ENCODE data around the gene SLC16A2.
"Not testable (repeated sequence)": the region's sequence is repeated elsewhere in the genome, so short reads cannot be mapped to it uniquely, and the experiment has no call there.

SLC16A2 gene

DNA sequence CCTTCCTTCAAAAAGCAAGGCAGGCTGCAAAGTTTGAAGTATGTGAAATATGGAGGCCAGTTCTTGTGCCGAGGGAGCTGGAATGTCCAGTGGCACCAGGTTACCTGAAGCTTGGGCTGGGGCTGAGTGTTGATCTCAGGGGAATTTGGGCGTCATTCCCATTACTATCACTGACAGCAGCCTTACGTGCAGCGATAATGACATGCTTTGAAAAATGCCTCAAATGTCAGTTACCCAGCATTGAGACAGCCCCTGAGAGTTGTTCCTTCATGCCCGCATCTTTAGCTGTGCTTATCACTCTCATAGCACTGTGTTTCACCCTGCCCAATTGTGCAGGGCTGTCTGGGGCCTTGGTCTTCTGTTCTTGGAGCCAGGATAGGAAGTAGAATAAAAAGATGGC is 27.4 kb downstream of the SLC16A2 start:
- no peak for DNase-seq

GRCh38 chrX:74449322-74449936 is 28.1 kb downstream of the SLC16A2 start:
- no peak for DNase-seq

GRCh38 chrX:74449937-74450330 is 28.6 kb downstream of the SLC16A2 start:
- no peak for DNase-seq

DNA sequence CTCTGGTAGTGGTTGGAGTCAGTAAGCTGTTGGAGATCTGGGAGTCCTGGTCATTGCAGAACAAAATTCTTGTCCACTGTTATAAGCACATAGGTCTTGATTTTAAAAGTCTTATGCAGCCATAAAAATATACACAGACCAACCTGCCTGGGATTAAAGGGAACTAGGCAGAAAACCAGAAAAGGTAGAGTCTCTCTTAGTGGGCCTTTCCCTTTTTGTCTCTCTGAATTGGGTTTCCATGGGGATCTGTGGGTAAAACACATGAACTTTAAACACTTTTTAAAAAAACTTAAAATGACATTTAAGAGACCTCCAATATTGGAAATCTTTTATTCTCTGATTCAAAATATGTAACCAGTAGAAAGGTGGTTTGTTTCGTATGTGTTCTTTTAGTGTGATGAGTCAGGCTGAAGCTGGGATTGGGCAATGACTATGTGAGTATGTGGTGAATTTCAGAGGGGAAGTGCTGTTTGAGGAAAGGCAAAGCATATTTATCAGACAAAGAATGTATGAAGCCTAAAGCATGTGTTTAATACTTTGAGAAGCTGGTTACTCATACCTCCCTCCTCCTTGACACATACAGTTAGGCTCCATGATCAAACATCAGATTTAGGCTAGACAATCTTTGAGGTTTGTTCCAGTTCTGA is 29.6 kb downstream of the SLC16A2 start:
- DNase-seq: peak; percentile 45

GRCh38 chrX:74451450-74452198 is 30.3 kb downstream of the SLC16A2 start:
- no peak for DNase-seq

- DNase-seq: no peak
Observed at GRCh38 chrX:74452199-74452481, 30.8 kb downstream of the SLC16A2 start.

DNA sequence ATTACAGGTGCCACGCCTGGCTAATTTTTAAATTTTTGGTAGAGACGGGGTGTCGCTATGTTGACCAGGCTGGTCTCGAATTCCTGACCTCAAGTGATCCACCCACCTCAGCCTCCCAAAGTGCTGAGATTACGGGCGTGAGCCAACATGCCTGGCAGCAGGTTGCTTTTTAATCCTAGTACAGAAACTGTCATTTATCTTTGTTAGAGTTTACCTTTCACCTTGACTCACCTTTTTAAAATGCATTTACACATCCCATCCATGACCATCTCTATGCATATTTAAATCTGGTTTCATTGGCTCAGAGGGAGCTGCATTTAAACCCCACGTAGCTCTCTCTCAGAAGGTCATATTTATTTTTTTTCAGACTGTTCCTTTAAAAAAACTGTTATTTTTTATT is 31.9 kb downstream of the SLC16A2 start:
- no peak for DNase-seq

DNA sequence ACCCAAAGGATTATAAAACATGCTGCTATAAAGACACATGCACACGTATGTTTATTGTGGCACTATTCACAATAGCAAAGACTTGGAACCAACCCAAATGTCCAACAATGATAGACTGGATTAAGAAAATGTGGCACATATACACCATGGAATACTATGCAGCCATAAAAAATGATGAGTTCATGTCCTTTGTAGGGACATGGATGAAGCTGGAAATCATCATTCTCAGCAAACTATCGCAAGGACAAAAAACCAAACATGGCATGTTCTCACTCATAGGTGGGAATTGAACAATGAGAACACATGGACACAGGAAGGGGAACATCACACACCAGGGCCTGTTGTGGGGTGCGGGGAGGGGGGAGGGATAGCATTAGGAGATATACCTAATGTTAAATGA is 32.9 kb downstream of the SLC16A2 start:
- not testable (repeated sequence) for DNase-seq

DNA sequence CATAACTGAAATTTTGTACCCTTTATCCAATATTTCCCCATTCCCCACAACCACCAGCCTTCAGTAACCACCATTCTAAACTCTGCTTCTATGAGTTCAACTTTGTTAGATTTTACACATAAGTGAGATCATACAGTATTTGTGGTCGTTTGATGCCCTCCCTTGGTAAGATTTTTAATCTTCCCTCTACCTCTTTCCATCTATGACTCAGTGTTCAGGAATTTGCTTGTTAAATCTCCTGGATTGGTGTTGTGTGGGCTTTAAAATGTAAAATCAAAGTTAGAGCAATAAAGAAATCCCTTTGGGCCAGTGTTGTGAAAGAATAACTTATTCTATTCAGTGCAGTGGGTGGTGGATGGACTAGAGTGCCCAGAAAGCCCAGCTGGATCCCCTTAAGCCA is 37.4 kb downstream of the SLC16A2 start:
- DNase-seq: no peak

- DNase-seq: no peak
Observed at GRCh38 chrX:74461384-74461783, 40.1 kb downstream of the SLC16A2 start.

- no peak for DNase-seq
Observed at GRCh38 chrX:74464722-74465121, 43.4 kb downstream of the SLC16A2 start.

- no peak for DNase-seq
Observed at GRCh38 chrX:74465424-74465823, 44.1 kb downstream of the SLC16A2 start.

DNA sequence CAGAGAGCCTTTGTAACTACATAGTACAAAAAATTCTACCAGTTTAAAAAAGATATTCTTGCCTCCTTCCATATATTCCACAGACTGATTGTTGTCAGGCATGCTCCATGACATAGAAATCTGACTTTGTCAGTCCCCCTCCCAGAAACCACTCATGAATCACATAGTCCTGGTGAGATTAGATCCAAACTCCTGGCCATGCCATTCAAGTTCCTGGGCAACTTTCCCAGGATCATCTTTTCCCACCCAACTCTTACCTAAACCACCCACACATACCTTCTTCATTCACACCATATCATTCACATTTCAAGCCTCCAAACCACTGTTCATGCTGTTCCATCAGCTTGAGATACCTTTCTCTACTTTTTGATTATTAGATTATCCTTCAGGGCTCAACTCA is 46.4 kb downstream of the SLC16A2 start:
- no peak for DNase-seq

DNA sequence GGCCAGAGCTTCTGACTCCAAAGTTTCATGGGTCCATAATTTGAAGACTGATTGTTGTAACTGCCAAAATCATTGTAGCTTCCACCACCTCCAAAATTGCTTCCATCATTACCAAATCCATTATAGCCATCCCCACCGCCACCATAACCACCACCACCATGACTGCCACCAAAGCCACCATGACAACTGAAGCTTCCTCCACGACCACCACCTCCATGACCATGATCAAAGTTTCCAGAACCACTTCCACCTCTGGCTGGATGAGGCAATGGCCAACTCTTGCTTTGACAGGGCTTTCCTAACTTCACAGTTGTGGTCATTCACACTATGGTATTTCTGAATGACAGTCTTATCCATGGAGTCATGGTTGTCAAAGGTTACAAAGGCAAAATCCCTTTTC is 51.8 kb downstream of the SLC16A2 start:
- DNase-seq: not testable (repeated sequence)

GRCh38 chrX:74490247-74490646 is 69.0 kb downstream of the SLC16A2 start:
- no peak for DNase-seq

GRCh38 chrX:74492720-74493201 is 71.5 kb downstream of the SLC16A2 start:
- DNase-seq: peak; percentile 3

GRCh38 chrX:74493806-74494205 is 72.5 kb downstream of the SLC16A2 start:
- DNase-seq: no peak

GRCh38 chrX:74498924-74499323 is 77.6 kb downstream of the SLC16A2 start:
- no peak for DNase-seq

DNA sequence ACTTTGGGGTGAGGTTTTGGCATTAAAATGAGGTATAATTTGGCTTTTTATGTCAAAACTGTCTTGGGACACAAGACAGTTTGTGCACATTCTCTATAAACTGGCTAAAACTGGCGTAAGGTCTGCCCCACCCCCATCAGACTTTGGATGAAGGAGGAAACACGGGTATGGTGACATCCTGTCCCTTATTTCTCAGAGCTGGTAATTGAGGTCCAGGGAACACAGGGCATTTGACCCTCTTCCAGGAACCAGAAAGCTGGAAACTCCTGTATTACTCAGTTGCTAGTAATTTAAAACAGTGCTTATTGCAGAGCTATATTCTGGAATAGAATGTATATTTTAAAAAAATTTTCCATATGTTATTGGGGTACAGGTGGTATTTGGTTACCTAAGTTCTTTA is 78.8 kb downstream of the SLC16A2 start:
- DNase-seq: no peak

DNA sequence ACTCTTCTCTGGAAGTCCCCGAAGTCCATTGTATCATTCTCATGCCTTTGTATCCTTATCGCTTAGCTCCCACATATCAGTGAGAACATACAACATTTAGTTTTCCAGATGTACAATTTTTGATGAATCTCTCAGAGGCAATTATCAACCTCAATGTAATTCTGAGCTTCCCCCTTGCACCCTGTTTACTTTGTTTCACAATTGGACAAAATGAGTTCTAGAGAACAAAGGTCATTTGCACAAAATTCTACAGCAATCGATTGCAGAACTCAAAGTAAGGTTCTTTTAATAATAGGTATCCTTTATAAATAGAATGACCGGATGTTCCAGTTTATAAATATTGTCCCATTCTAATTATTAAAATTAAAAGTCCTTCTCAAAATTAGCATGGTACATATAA is 79.3 kb downstream of the SLC16A2 start:
- no peak for DNase-seq

DNA sequence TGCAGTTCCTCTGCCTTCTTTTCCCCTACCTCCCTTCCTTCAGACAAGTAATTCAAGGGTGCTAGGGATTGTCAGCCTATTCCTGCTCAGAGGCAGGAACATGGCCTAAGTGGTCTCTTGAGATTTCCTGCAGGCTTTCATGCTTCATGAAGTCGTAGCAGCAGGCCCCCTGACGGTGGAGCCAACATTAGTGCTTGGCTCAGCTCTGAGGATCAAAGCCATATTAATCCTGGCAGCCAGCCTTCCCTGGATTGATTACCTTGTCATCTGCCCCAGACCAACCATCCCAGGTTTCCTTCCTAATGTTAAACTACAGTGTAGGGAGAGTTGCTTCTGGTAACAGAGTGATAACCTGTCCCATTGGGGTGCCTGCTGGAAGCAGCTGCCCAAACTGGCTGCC is 84.1 kb downstream of the SLC16A2 start:
- DNase-seq: no peak

- DNase-seq: no peak
Observed at GRCh38 chrX:74506317-74507115, 85.2 kb downstream of the SLC16A2 start.

DNA sequence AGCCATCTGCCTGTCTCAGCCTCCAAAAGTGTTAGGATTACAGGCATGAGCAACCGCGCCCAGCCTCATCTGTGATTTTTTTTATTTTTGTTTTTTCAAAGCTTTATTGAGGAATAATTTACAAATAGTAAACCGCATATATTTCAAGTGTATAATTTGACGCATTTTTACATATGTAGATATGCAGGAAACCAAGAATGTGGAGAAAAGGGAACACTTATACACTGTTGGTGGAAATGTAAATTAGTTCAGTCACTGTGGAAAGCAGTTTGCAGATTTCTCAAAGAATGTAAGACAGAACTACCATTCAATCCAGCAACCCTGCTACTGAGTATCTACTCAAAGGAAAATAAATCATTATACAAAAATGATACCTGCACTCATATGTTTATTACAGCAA is 85.9 kb downstream of the SLC16A2 start:
- DNase-seq: no peak

DNA sequence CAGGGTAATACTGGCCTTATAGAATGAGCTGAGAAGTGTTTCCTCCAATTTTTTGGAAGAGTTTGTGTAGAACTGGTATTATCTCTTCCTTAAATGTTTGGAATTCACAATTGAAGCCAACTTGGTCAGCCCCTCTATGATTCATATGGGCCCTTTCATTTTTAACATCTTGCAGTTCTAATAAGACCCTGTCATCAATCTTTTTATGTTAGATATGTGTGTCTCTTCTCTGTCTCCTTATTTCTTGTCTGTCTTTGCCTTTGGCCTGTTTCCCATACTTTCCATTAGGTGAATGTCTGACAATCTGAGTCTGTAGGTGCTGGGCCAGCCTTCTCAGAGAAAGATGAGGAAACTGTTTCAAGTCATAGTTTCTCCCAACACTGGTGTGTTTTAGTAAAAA is 88.7 kb downstream of the SLC16A2 start:
- DNase-seq: no peak
